GM18858 (cell line): ENCODE data around the gene DCLK2.

Experiments used
- ATAC-seq: cut with Tn5 transposase; IDR thresholded peaks from one replicate; pipeline ENCODE4 v1.9.1; 2021; ENCODE audit not compliant: unreplicated experiment

DCLK2 gene

DNA sequence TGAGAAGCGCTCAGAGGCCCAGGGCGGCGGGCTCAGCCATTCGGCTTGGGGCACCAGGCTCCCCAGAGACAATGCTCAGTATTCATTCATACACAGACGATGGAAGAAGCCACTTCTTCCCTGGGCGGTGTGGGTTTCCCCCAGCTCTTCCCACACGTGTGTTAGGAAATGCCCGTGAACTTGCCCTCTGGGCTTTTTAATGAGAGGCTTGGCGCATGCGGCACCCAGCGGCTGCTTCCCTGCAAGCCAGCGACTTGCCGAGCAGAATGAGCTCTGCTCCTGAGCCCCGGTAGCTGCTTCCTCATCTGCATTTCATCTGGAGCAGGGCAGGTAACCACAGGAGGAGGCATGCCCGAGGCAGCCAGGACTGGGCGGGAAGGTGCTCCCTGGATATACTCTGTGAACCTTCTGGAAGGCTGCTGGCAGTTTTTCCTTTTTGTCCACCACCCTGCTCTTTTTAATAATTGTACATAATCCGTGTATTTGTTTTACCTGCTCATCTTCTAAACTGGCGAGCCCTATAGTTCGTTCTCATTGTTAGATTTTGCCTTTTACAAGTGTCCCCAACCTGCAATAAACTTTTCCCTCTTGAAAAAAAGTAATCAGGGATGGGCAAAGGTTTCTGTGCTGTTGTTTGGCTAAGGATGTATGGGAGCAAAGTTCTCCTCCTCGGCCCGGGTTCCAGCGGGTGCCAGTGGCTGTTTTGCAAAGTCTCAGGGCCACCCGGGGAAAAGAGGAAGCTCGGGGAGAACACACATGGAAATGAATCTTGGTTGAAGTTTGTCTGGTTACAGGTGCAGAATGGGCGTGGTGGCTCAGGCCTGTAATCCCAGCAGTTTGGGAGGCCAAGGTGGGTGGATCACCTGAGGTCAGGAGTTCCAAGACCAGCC, 178.8 kb downstream of the DCLK2 start:
- no peak for ATAC-seq

DNA sequence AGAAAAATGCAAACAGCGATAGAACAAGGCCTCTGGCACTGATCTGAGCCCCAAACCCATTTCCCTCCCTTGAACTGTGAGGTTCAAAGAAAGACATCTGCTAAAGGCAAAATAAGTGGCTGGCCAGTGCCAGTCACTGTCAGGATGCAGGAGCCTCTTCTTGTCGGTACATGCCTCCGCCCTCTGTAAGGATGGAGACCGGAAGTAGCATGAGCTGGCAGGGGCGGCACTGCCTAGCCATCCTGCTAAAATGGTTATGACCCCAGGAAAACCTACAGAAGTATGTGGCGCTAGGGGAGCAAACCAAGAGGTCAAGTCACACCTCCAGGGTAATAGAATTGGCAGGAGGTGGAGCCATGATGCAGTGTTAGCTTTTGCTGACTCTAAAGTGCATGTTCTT, 180.3 kb downstream of the DCLK2 start:
- ATAC-seq, result no peak

DNA sequence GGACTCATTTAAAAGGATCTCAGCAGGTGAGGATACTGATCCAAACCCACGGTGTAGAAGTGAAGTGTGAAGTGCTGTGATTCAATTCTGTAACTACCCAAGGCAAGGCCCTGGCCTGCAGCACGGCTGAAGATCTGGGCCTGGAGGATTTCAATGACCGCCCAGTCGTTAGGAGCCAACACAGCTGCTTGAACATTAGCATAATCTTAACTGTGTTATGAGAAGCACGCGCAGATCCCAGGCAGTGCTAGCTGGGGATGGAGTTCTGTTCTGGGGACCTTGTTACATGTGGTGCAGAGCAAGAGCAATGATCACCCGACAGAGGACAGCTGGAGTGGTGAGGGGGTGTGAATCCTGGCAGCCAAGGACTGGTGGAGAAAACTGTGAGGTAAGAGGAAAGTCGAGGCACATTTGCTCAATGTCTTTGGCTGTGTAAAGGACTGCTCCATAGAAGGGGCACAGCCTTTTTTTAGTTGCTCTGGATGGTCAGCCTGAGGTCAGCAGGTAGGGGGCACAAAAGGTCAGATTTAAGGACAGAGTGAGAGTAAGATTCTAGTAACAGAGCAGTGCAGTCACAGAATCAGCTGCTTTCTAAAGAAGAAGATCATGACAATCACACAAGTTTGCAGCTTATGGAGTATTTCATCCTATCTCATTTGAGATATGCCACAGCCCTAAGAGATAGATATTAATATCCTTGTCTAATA, 181.8 kb downstream of the DCLK2 start:
- no peak for ATAC-seq

DNA sequence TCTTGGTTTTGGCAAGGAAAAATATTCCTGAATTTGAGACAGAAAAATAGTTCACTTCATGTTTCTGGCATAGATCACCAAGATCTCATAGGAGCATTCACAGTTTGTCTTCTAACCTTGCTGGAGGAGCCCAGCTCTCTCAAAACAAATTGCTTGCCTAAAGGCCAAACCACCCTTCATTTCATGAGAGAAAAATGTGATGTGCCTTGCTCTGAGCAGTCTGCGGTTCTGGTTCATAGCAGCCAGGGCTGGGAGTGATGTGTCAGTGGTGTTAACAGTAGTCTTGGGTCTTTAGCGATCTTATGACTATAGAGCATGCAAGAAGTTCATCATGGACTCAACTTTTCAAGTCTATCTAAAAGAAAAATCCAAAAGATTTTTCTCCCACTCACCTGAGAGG, 183.3 kb downstream of the DCLK2 start:
- no peak for ATAC-seq

DNA sequence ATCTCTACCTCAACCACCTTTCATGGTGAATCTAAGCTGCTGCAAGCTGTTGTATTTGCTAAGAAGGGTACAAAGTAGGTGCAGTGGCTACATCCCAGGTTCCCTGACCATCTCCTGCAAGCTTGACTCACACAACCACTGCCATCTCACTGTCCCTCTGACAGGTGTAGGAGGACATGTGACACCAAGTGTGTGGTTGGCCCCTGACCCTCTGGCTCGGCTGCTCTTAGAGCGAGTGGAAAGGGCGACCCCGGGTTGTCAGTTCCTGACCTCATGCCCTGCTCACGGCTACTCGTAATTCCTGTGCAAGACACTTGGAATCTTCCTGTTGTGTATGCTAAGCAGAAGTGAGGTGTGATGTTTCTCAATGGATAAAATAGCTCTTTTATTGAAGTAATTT, 184.4 kb downstream of the DCLK2 start:
- ATAC-seq, result no peak

DNA sequence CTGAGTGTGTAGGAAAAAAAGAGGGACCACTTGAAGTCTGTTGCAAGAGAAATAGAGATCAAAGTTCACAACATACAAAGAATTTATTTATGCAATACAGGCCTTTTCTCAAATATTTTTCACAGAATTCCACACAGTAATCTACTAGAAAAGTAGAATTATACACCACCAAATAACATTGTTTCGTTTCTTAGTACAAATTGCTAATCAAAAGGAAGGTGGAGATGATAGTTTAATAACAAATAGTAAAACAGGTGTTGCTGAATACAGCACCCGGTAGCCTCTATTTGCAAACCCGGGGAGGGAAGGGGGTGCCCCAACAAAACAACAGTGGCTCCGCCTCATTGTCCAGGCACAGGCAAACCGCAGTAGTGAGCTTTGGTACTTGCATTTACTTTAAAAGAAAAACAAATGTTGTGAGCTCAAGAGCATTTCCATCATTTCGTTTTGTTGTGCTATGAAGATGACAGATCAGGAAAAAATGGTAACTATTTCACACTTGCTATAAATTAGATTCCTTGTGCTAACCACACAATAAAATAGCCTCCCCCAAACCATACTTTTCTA, 186.4 kb downstream of the DCLK2 start:
- ATAC-seq, result no peak

DNA sequence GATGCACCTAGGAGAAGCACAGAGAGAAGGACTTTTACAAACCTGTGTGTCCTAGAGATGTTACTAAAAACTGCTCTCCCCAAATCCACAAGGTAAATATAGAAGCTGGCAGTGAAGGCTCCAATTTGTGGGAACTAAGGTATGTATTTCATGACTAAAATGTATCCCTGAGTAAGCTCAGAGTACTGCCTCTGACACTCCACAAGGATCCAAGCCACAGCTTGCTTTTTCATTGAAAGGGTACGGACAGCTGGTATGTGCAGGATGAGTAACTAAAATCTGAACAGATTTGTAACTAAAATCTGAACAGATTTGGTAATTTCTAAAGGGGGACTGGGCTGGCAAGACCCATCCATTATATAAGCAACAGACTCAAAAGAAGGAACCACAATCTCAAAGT, 187.6 kb downstream of the DCLK2 start:
- no peak for ATAC-seq

DNA sequence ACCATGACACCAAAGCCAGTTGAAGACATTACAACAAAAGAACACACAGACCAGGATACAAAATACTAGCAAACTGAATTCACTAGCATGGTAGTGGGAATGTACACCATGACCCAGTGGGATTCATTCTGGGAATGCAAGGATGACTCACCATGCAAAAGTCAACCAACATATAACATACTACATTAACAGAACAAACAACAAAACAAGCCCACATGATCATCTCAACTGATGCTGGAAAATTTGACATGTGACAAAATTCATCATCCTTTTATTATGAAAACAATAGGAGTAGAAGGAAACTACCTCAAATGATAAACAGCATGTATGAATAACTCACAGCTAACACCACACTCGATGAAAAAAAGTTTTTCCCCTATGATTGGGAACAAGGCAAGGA, 190.2 kb downstream of the DCLK2 start:
- no peak for ATAC-seq

DNA sequence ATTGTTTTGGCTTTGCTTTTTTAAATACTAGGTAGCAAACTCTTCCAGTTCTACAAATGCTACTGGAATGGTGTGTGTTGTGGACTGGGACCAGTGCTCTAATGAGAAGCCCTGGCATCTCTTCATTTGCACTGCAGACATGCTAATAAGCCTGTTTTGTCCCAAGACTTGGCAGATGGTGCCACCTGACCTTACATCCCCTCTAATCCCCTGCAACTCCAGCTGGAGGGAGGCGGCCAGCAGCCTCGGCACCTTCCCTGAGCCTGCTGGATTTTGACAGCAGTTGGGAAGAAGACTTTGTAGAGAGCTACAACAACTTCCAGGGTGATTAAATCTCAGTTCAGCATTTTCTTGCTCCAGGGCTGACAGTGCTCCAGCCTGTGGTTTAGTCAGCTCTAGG, 200.0 kb downstream of the DCLK2 start:
- no peak for ATAC-seq

DNA sequence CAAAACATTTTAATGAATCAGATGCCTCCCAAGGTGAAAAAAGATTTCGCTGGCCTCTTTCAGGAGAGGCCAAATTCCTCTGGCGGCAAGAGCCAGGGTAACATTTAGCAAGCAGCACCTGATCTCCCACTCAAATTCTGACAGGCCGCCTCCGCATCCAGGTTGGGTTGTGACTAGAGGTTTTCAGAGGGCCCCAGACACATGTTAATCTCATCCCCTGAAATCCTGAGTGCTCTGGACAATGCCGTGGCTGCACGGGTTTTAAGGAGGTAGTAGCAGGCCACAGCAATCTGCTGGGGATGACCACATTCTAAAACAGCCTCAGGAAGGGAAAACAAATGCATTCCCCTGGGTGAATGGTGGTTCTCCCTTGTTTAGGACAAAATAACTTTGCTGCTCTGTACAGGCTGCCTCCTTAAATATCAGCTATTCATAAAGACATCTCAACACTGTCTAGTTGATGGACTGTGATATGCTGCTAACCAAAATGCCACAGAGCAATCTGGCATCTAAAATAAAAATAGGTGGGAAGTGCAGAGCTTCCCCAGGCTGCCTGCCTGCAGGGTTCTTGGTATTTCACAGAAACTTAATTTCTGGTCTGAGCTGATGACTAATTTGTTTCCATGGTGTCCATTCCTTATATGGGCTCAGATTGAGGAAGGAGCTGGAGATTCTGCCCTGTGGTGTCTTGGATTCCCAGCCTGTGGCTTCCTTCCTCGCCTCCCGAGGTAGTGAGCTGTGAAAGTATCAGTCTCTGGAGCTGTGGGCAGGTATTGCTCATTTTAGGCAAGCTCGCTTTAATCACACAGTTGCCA, 202.0 kb downstream of the DCLK2 start:
- ATAC-seq, result no peak

DNA sequence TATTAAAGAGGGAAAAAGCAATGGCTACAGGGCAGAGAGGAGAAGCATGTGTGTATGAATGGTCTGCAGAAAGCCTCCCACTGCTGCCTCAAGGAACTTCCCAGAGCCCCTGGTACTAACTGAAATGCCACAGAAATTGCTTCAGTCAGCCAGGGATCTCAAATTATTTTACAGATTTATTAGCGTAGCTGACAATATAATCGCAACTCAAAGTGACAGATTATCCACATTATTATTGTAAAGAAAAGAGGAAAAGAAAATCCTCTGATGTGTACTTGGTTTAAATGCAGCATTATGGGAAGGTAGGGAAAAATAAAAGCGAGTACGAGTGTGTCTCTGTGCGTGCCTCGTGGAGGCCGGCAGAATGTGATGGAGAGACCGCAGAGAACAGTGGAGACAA, 202.7 kb downstream of the DCLK2 start:
- ATAC-seq, result no peak

DNA sequence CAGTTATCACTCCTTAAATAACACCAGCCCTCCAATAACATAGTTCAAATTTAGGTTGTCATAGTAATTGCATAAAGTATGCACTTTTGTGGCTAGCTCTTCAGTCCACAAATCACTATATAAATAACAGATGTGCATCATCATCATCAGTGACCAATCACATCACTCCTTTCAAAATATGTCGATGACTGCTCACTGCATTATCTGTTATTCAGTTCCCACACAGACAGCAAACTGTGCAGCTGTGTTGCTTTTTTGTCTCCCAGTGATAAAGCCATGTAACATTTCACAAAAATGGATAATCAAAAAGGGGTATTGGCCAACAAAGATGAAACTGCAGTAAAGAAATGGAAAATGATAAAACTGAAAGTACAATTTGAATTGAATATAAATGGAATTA, 205.4 kb downstream of the DCLK2 start:
- ATAC-seq, result no peak

DNA sequence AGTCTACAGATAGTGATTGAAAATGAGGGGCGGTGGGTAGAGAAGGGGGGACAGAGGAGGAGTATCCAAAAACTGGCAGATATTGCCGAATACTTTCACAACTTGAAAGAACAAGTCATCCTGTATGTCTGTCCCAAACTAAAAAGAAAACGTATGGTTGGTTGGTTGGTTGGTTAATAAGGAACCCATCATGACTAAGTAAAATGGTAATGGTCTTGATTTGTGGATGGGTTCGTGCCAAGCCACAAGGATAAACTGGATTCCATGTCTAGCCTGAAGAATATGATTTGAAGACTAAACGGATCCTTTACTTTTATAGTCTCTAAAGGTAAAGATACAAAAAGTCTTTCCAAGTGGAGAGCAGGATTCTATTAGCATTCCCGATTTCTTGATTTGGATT, 208.4 kb downstream of the DCLK2 start:
- ATAC-seq, result no peak

DNA sequence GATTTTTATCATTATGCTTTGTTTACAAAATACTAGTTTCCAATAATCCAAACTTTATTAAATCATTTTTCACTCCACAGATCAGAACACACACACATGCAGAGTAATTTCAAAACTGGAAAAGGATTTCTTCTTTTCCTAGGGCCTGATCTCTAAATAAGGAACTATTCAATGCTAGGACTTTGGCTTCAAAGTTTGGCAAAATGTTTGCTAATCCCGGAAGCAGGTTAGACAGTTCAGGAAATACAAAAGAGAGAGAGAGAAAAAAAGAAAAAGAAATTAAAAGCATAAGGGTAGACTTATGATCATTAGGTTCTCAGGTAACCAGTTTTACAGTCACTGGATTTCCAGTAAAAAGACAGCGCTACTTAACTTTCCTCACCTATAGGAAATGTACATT, 211.0 kb downstream of the DCLK2 start:
- no peak for ATAC-seq

DNA sequence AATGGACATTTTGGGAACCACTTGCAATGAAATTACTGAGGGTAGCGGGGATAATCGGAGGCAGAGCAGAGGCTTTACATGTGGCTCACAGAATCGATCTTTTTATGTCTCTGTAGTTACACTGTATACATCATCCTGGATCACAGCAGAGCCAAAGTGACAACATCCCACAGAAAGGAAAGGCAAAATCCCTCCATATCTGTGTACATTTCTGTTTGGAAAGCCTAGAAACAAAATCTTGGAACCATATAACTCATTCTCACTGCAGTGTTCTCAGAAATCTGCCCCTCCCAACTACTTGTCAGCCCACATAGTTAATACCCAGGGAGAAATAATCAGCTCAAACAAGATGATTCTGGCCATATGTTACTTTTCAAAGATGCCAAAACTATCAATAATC, 211.6 kb downstream of the DCLK2 start:
- no peak for ATAC-seq

DNA sequence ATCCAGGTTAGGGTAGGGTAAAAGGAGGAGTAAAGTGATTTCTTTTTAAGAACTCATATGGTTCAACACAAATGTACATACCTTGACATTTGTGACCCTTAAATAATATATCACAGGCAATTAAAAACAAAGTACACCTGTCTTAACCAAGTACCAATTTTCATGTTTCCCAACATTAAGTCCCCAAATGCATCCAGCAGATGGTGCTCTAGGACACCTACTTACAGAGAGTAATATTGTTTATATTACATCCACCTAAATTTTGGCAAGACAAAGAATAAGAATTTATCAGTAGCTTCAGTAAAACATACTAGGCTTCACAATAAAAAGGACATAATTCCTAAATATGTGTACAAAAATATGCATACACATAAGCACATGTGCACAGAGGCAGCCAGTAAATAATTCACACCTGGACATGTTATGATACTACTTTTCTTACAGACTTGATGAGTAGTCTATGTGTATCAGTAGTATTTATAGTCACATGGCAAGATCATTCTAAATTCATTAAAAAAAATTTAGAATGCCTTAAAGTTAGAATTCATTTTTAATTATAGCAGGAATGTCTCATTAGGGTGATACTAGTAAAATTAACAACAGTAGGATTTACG, 219.7 kb downstream of the DCLK2 start:
- no peak for ATAC-seq

DNA sequence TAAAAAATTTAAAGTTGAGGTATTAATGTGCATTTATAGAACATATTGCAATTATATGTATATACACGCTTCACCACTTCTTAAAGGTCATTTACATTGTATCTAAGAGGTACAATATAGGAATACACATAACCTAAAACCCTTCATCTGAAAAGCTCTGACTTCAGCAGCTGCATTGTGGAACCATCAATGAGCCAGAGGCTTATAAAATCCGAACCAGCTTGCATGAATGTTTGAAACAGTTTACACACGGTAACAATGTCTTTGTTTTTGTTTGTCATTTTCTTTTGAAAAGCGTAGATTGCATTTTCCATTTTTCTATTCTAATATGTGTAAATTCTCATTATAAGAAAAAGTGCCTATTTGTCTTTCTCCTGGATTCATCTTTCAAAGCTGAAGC, 221.6 kb downstream of the DCLK2 start:
- no peak for ATAC-seq

DNA sequence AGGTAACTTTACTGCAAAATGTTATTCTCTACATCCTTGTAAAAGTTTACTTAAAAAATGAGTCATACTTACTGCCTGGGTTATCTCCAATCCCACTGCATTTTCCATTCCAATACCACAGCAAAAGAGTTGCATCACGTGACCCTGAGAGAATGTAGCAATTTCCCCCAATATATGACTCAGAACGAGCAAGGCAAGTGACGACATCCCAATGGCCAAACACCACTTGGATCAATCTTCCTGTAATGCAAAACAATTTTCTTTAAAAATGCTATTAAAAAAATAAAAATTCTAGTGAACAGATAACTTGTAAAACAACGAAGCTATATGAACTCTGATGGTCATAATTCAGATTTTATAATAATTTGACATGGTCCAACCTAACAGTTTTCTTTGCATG, 224.3 kb downstream of the DCLK2 start:
- no peak for ATAC-seq

DNA sequence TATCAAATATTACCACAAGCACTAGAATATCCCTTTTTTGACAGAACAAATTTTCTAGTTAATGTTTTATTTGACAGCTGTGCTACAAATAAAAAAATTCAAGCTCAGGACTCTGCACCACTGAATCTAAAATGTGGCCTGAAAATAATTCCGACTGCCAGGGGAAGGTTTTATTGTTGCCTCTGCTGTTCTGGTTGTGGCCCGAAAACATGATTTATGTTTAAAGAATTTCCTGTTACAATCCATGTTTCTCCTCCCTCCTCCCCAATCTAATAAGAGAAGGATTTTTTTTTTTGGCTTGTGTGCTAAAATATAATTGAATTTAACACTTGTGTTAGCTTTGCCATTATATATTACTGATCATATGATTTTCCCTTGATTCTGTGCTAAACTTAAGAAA, 227.8 kb downstream of the DCLK2 start:
- ATAC-seq, result no peak

DNA sequence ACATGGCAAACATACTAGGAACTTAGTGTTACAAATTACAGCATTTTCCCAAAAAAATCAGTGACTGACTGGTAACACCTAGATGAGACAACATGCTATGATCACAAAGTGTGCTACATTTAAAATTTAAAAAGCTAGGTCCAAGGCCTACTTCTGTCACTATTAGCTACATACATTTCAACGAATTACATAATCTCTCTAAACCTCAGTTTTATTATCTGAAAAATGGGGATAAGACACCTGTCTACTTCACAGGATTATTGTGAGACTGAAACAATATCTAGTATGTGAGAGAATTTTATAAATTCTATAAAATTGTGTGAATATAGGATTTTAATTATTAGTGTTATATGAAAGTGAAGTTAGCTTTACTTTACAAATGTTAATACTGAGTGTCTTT, 228.5 kb downstream of the DCLK2 start:
- no peak for ATAC-seq
